Kidney (tissue), 14 donors: ENCODE results near the gene AARS2. TPM values are rescaled to one million over a fixed set of nuclear protein-coding genes. Genes with fewer than 3 reads are reported as not detected.
A peak's percentile ranks its signal among the peaks of the same experiment; 100 is the strongest.

Source experiments
- DNase-seq, 5 donors: peaks; one replicate each; pipeline ENCODE4 v3.0.0-alpha.2; 2013 to 2020
- FAIRE-seq: peaks from 2 replicates; lab custom pipeline; 2012; peaks lifted over from hg19 to GRCh38; lab: Jason Lieb, UNC
- H3K27ac ChIP-seq, 2 donors: one replicate each; pipeline ENCODE4 v1.7.0; 2013; ENCODE audit warnings: low read depth in 2 of 2, low read length in 2 of 2, inconsistent platforms in 1 of 2
- H3K27me3 ChIP-seq: one replicate; pipeline ENCODE4 v1.7.1; 2013; ENCODE audit warnings: low read length, inconsistent platforms; ENCODE audit not compliant: control insufficient read depth, insufficient read depth
- H3K36me3 ChIP-seq, 3 donors: one replicate each; pipeline versions ENCODE4 v1.7.0 to v1.7.1; 2013; ENCODE audit warnings: low read length in 3 of 3, control low read depth in 1 of 3, inconsistent platforms in 1 of 3; ENCODE audit not compliant: insufficient read depth in 3 of 3, control insufficient read depth in 2 of 3
- H3K4me1 ChIP-seq, 3 donors: one replicate each; pipeline versions ENCODE4 v1.7.0 to v1.7.1; 2013; ENCODE audit warnings: low read length in 3 of 3, inconsistent platforms in 1 of 3, low read depth in 1 of 3; ENCODE audit not compliant: control insufficient read depth in 2 of 3, insufficient read depth in 2 of 3
- H3K4me3 ChIP-seq, 3 donors: one replicate each; pipeline versions ENCODE4 v1.7.0 to v1.8.1; 2013; ENCODE audit warnings: low read length in 3 of 3, control low read depth in 1 of 3, inconsistent platforms in 1 of 3
- H3K9ac ChIP-seq, 3 donors: one replicate each; pipeline versions ENCODE4 v1.7.0 to v1.7.1; 2013; ENCODE audit warnings: low read length in 3 of 3, control low read depth in 1 of 3, inconsistent platforms in 1 of 3
- H3K9me3 ChIP-seq, 3 donors: one replicate each; pipeline versions ENCODE4 v1.7.0 to v1.7.1; 2013; ENCODE audit warnings: low read length in 3 of 3, control low read depth in 1 of 3, inconsistent platforms in 1 of 3; ENCODE audit not compliant: control insufficient read depth in 2 of 3, insufficient read depth in 1 of 3
- intact Hi-C: fragments of 100-400 bp; cut with DNase I; formaldehyde crosslinking; loops from one replicate; pipeline ENCODE4 v1.11.1; 2022
- polyA plus RNA-seq: library from polyadenylated mRNA; stranded (reverse); fragments of 350-450 nt; fragmentation: Illumina TruSeq; extraction: RNeasy Lipid Tissue Mini Kit (QIAGEN cat#74804); gene quantifications from one replicate; pipeline ENCODE4 v1.2.3, GENCODE V29; 2014; ENCODE audit warnings: low read depth, low replicate concordance; ENCODE audit not compliant: insufficient read depth
- total RNA-seq: library from RNA; stranded (reverse); fragmentation: NEBNext Ultra II Directional; extraction: Animal tissue kit (Norgen Biotek cat#: 25700); gene quantifications from one replicate; pipeline ENCODE4 v1.2.1, GENCODE V29; 2021
- TF ChIP-seq, protein P1 (sequence below): IDR thresholded peaks from 3 replicates; pipeline ENCODE4 v1.5.1; 2012; ENCODE audit warnings: mild to moderate bottlenecking, moderate library complexity, borderline replicate concordance; ENCODE audit not compliant: insufficient read depth; ENCODE audit errors: extremely low read depth
- donor health status: control.
- donor health status: control.
- donor health status: control.
- donor health status: control.
- donor health status: control.
- donor health status: DM: yes; HTN: yes; CAD: no.
- donor health status: Normal renal cell carcinoma (clear cell type).

AARS2 gene
- total and polyA plus RNA-seq, 2 donors from 2014 or later, result 5.4 to 12.6 TPM

DNA sequence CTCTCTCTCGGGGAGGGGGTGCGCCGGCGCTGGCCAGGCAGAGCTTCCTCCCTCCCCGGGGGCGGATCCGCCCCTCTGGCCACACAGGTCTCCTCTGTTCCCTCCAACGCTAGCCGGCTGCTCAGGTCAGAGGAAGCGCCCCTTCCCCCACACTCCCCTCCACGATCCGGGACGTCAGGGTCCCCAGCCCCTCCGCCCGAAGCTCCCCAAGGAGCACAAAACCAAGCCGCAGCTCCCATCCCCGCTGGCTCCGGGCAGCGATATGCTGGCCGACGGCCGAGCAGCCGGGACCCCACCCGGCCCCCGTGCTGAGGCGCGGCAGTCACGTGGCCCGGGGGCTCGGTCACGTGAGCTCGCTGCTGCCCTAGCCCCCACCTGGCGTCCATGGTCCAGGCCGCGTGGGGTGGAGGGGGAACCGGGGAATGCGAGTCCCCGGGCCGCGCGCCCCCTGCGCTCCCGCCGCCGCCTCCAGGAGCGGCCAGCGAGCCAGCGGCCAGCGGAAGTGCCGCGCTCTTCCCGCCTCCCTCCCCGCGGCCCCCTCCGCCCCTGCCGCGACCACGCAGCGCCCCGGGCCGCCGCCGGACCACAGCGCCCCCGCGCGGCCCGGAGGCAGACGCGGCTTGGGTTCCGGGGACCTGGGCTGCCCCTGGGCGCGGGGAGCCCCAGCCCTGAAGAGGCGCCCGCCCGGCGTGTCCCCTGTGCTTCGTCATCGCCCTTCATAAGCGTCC, 56.0 kb downstream of the AARS2 start, which contains the start of gene SLC35B2:
TSS of gene SLC35B2 (minus strand) at position 504 of the 728 bp plus-strand sequence. CDS start at position 386, 118 bp downstream.
- FAIRE-seq (no peak), DNase-seq (peak; percentile 85 to 92 (median 91))
- Histone ChIP-seq H3K9ac (peak within 1 kb of the TSS; percentile 69 to 83 (median 70)), H3K27me3 (no peaks in the 10 kb centered on the region), H3K9me3 (no peaks in the 10 kb centered on the region), H3K27ac (peak within 1 kb of the TSS; percentile 92 to 93), H3K36me3 (peaks cover under 1 to 25% (median 20%) of the 10 kb centered on the region in 3 donors), H3K4me1 (peaks cover 0 to 13% (median 0%) of the 10 kb centered on the region in 3 donors), H3K4me3 (peak within 1 kb of the TSS; percentile 60 to 85 (median 71))
- intact Hi-C loops, result no loop called here
- TF ChIP-seq, protein P1, sequence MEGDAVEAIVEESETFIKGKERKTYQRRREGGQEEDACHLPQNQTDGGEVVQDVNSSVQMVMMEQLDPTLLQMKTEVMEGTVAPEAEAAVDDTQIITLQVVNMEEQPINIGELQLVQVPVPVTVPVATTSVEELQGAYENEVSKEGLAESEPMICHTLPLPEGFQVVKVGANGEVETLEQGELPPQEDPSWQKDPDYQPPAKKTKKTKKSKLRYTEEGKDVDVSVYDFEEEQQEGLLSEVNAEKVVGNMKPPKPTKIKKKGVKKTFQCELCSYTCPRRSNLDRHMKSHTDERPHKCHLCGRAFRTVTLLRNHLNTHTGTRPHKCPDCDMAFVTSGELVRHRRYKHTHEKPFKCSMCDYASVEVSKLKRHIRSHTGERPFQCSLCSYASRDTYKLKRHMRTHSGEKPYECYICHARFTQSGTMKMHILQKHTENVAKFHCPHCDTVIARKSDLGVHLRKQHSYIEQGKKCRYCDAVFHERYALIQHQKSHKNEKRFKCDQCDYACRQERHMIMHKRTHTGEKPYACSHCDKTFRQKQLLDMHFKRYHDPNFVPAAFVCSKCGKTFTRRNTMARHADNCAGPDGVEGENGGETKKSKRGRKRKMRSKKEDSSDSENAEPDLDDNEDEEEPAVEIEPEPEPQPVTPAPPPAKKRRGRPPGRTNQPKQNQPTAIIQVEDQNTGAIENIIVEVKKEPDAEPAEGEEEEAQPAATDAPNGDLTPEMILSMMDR, result peak; percentile 72

DNA sequence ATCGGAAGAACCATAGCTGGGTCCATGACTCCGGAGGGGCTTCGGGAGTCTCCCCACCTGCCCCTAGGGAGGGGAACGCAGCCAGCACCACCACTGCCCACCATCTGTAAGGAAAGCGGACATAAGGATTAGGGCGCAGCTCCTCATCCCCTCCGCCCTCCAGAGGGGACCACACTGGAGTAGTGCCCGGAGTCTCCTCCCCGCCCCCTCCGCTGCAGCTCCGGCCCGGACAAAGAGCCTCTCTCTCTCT, 56.4 kb downstream of the AARS2 start:
- H3K27ac ChIP-seq, result peak overlapping the region in 1 of 2 donors; percentile 92
- DNase-seq (no peak), FAIRE-seq (no peak)
- H3K4me3 ChIP-seq, result peak overlapping the region; percentile 60 to 85 (median 68)
- no peaks in the 10 kb centered on the region for H3K9me3 ChIP-seq
- H3K4me1 ChIP-seq, result peaks cover 0 to 10% (median 0%) of the 10 kb centered on the region in 3 donors
- peak overlapping the region; percentile 48 to 82 (median 70) for H3K9ac ChIP-seq
- TF ChIP-seq, protein P1, result no peak
- peaks cover 2 to 30% (median 25%) of the 10 kb centered on the region in 3 donors for H3K36me3 ChIP-seq
- intact Hi-C loops, result no loop called here
- no peaks in the 10 kb centered on the region for H3K27me3 ChIP-seq

DNA sequence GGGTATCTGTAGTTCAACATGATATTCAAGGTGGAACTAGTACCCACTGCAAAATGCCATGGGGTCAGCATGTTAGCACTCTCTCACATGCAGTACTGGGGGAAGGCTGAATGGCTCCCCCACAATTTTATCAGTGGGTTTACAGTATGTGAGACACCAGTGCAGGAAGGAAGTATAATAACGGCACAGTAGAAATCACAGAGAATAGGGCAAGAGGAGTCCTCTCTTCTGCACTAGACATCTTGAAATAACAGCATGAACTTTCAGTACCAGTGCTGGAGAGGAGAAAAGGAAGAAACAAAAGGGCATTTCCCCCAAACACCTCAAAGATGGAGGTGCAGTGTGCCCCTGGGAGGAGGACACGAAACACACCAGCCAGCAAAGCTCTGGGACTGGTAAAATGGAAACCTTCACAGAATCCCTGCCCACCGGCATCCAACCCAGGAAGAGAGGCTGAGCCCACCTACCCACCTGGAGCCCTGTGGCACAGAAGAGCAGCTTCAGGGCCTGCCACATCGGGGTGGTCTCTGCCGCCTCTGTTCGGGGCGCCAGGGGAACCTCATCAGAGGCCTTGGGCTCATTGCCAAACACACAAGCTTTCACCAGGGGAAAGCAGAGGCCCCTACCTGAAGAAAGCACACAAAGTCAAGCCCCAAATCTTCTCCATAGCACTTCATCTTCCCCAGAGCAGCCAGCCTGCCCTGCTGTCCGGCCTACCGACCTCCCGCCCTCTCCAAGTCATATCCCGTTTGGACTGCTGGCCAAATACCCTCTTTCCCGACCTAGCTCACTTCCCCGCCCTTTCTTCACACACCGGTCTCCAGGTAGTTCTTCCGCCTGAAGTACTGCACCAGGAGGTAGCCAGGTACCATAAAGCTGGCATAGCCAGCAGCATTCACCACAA, 57.0 kb downstream of the AARS2 start:
- Histone ChIP-seq H3K36me3 (peaks cover 2 to 36% (median 30%) of the 10 kb centered on the region in 3 donors), H3K4me3 (peak overlapping the region; percentile 60 to 85 (median 68)), H3K9me3 (no peaks in the 10 kb centered on the region), H3K9ac (peak overlapping the region; percentile 43 to 82 (median 70)), H3K4me1 (peaks cover 0 to 10% (median 0%) of the 10 kb centered on the region in 3 donors), H3K27me3 (no peaks in the 10 kb centered on the region), H3K27ac (peak overlapping the region in 1 of 2 donors; percentile 92)
- intact Hi-C loops, result no loop called here
- TF ChIP-seq, protein P1, result no peak
- FAIRE-seq (no peak), DNase-seq (peak in 1 of 5 donors; percentile 66)
